DMS153 treated with DMSO at 0.1 percent for 48 hours (cell line): ENCODE measurements around the gene CACYBP.

Experiments
- DNase-seq: peaks from one replicate; lab custom pipeline; 2025; ENCODE audit not compliant: unreplicated experiment; lab: John Stamatoyannopoulos, UW

Gene CACYBP

DNA sequence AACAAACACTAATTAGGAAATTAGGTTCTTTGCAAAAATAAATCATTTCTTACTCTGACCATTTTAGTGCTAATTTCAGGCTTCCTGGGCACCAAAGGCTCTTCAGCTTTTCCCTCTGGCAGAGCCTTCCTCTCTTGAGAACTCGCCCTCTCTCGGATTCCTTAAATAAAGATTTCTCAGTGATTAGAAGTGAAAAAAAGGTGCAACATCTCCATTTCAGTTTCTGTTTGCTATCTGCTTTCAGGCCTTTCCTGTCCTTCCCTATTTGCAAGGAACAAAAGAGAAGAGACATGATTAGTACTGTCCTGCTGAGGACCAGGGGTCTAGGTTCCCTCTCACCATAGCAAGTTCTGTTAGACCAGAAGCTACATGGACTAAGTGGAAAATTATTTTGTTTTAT lies 27.8 kb upstream of the CACYBP start:
- no peak for DNase-seq

DNA sequence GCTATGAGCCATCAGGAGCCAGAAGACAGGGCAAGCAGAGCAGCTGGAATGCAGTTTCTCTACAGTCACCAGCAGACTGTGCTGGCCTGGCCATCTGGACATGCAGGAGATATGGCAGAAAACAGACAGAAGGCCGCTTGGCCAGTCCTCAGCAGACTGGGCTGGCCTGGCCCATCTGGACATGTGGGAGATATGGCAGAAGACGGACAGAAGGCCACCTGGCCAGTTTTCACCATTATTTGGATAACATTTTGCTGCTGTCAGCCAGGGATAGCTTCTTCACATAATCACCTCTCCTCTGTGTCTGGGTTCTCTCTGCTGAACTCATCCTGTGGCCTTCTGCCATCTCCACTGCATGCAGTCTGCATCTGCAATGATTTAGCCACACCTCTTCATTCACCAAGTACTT lies 25.0 kb upstream of the CACYBP start:
- DNase-seq: no peak

DNA sequence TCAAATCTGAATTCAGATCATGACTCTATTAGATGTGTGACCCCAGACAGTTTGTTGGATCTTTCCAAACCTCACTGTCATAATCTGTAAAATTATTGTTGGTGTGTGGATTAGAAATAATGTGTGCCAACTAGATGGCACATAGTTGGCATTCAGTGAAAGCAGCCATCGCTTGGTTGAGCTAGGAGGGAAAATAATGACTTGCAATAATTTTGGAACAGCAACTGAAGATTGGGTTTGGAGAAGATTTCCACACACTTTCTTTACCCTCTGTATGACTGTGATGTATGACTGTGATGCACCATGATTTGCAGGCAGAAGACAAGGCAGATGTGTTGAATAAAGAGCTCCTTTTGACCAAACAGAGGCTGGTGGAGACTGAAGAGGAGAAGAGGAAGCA lies 24.0 kb upstream of the CACYBP start:
- no peak for DNase-seq

DNA sequence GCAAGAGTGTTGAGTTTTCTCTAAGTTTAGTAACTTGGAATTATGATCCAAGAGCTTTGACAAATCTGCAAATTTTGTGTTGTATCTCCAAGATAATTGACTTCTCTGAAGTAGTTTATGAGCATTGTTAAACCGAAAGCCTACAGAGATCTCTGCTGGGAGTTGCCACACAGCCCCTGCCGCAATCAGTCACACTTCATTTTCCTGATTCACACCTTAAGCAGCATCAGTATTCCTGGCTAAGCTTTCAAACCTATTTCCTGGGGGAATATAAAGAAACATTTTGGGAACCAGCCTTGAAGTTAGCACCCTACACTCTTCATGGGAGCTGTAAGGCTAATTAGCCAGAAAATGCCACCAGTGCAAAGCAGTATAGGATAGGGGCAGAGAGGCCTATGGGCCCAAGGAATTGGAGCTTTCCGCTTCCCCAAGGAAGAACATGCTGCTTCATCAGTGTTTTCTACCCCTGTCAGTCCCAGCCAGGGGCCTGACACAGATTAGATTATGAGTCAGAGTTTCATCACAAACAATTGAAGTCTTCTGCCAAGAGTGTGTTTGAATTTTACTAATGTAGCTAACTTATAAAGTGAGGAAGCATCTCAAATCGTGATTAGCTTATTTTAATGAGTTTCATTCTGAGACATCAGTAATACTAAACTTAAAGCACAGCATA lies 23.2 kb upstream of the CACYBP start:
- DNase-seq: no peak

DNA sequence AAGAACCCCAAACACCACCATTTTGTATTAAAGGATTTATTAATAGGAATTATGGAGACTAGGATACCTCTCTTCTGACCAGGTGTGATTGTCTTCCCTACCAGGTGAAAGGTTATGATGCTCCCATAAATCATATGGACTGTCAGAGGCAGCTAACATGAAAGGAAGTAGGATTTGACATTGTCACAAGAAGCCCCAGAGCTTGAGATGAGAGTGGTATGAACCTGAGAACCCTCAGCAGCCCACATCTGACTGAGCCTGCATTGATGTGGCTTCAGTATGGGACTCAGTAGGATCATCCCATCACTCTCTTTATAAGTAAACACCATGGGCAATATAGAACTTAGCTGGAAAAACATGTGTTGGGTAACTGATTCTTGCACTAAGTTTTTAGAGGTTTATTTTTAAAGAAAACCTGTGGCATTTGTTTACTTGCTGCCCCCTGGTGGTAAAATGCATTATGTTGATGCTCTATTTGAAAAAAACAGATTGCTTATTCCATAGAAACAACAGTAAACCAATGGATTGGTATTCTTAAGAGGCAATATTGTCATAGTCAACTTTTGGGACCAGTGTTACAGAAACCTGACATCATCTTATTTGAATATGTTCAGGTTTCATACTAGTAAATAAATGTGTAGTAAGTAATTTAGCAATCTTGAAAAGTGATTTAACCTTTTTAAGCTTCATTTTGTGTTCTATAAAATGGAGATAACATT lies 16.6 kb upstream of the CACYBP start:
- peak; percentile 36 for DNase-seq

DNA sequence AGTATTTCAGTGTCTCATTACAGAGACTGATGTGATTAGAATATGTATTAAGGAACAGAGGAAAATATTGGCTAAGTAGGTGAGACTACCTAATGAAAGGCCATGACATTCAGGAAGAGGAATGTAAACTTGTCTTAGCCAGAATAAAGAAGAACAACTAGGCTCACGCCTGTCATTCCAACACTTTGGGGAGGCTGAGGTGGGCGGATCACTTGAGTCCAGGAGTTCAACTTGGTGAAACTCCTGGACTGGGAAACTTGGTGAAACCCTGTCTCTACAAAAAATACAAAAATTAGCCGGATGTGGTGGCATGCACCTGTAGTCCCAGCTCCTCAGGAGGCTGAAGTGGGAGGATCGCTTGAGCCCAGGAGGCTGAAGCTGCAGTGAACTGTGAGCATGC lies 14.8 kb upstream of the CACYBP start:
- DNase-seq: no peak

DNA sequence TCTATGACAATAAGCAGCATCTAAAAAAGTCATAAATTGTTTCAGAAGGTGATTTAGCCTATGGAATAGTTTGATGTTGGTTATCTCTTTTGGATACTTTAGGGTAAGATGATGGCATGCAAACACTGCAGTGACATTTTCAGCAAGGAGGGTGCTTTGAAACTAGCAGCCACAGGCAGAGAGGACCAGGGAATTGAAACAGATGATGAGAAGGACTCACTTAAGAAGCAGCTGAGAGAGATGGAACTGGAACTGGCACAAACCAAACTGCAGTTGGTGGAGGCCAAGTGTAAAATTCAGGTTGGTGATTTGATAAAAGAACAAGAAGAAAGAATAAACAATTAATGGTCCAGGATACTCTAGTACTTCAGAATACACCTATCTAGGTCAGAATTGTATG lies 11.2 kb upstream of the CACYBP start:
- DNase-seq: no peak

DNA sequence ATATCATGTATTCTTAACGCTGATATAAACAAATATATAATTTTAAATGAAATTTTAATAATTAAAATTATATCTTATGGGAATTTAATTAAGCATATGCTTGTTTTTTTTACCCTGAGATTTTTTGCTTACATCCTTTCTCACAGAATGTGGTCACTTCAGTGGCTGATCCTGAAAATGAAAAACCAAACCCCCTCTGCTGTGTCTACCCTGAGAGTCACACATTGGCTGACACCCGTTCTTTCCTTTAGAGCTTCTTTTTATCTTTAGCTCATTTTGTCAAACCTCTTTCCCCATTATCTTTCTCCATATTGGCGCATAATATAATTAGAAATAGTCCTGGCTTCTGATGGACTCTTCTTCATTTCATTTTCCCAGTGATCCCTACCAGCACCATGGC lies 10.8 kb upstream of the CACYBP start:
- DNase-seq: no peak

DNA sequence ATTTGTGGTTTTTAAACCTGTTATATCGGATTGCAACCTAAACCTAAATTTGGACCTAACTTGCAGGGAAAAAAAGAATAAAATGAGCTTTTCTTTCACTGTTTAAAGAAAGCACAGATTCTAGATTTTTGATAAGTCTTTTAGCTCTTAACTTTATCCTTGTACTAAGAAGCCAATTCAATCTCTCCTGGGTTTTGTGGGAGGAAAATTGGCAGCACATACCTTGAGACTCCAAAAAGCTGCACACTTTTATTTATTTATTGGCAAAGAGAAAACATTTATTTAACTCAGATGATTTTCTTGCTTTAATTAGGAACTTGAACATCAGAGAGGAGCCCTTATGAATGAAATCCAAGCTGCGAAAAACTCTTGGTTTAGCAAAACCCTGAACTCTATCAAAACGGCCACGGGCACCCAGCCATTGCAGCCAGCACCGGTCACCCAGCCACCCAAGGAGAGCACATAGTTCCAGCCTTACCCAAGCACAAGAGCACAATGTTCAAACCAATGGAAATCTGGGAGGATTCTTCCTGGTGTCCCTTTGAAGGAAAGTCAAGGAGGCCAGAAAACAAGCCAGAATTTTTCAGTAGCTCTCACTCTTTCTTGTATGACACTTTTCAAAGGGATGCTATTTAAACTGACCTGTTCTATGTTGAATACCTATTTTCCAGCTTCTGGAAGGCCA lies 10.1 kb upstream of the CACYBP start:
- DNase-seq: no peak

DNA sequence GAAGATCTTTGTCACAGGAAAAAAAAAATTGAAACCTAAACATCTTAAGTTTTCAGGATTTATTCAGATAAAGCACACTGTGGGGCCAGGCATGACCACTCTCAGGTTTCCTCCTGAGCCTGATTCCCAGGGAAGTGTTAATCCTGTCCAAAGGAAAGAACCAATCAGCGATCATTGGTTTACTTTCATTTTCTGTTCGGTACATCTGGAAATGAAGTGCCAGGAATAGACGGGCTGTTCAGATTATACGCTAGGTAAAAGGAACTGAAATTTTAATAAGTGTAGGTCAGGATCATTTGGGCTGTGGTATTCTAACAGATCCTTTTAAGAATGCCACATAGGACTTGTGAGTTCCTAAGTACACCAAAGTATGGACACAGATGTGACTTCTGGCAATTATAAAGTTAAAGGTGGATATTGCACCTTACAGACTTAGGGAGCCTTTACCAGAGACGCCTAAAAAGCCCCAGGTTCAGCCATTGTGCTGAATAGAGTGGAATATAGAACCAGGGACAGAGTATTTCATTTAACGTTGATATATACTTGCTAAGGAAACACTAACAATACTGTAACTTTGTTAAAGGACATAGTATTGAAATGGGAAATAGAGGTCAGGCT lies 9.3 kb upstream of the CACYBP start:
- peak; percentile 34 for DNase-seq

DNA sequence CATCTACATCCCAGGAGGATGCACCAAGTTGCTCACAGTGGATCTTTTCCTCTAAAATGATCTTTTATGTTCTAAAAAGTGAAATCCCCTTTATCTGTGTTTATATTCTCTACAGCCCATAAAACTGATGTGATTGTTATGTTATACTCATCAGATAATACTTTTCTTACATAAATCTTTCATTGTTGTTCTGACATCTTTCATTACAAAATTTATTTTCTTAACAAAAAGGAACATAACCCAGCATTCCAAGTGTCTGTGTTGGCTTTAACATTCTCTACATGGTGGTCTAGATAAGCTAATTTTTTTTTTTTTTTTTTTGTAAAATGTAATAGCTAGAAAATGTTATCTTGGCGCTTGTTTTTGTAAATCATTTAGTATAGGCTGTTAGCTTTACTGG lies 8.3 kb upstream of the CACYBP start:
- no peak for DNase-seq

DNA sequence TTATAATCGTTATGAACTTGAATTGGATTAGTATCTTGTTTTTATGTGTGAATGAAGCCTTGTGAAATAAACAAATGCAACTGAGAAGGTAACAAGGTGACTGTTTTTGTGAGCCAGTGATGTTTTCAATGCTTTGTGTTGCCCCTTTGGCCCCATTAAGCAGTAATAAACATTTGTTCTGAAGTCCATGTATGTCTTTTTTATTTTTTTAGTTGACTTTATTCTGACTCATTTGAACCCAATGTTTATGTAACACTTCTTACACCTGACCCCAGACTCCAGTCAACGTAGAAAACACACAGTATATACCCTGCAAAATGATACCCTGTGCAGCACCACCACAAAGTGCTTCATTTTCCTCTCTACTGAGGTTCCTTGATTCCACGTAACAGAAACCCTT lies 4.6 kb upstream of the CACYBP start:
- no peak for DNase-seq

DNA sequence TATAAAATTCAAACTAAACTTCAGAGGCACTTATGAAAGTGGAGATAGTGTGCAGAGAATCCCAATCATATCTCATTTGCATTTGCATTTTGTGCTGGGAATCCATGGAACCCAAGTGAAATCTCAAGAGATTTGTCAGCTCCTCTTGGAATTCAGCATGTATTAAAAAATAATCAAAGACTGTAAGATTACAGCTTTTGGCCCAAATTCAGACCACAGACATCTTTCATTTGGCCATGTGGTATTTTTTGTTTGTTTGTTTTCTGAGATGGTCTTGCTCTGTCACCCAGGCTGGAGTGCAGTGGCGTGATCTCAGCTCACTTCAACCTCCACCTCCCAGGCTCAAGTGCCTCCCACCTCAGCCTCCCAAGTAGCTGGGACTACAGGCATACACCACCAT lies 3.8 kb upstream of the CACYBP start:
- no peak for DNase-seq

DNA sequence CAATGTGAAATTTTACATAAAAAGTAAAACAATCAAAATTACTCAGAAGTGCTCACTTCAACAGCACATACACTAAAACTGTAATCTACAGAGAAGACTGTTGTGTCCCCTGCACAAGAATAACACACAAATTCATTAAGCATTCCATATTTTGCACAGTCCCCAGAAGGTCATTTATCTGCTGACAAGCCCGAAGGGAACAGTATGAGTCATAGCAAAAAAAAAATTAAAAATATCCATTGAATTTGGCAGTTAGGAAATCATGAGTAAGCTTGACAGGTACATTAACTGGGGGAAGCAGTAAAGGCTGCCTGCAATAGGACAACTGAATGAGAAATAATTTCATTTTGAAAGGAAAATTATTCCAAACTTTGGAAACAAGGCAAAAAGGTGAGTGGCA lies 3.3 kb upstream of the CACYBP start:
- no peak for DNase-seq

DNA sequence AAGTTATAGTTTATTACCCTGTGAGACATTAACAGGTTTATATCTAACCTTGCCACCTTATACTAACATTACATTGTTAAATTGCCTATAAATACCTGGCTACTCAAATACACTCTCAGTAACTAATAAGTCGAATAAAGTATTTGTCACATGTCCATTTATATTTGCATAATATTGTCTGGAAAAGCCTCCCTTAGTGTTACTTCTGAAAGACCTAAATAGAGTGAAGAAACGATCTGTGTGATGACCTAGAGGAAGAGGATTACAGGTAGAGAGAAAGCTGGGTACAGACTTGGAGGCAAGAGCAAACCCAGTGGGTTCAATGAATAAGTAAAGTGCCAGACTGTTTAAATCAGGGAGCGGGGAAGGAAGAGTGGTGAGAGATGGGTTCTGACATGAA lies 2.7 kb upstream of the CACYBP start:
- no peak for DNase-seq

DNA sequence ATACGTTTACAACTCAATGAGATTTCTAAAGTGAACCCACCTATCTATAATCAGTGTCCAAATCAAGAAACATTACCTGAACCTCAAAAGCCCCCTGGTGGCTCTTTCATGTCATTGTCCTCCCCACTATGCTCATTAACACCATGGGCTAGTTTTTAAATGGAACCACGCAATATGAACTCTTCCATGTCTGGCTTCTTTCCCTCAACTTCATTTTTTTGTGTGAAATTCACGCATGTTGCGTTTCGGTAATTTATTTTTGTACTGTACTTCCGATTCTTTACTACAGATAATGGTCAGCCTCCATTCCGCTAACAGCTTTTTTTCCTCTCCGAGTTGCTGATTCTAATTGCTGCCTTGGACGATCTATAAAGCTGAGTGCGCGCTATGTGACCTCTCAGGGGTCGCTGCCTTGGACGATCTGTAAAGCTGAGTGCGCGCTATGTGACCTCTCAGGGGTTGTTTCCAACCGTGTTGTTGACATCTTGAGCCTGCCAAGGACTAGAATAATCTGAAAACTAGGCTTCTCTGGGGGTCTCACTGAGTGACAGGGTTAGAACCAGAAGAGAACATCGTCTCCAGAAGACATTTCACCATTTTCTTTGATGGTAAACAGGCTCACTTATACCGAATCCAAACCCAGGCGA lies 1.1 kb upstream of the CACYBP start:
- peak; percentile 94 for DNase-seq

DNA sequence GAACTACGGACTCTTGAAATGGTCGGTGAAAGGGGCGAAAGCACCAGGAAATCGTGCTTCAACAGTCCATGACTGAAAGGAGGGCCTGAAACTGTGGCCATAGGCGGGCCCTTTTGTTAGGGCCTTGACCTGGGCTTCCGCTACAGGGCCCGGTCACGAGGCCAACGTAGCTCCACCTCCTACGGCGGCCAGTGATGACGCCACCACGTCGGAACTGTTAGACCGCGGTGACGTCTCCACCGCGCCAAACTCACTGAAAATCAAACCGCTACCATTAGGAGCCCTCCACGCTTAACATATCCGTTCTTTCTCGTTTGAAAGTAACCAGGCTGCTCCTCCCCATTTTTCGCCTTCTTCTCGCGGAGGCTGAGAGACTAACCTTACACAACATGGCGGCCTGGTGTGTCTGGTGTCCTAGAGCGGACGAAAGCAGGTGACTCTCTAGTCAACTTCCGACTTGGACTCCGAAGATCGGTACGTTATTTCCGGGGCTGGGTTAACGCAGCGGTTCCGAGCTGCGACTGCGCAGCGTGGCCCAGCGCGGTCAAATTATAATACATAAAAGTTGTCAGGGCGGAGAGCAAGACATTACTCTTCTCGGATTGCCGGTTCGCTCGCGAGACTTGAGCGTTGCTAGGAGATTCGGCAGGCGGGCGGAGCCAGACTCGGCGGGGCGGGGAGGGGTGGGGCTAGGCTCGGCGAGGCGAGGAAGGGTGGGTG lies 371 bp upstream of the CACYBP start:
- DNase-seq: peak; percentile 100

DNA sequence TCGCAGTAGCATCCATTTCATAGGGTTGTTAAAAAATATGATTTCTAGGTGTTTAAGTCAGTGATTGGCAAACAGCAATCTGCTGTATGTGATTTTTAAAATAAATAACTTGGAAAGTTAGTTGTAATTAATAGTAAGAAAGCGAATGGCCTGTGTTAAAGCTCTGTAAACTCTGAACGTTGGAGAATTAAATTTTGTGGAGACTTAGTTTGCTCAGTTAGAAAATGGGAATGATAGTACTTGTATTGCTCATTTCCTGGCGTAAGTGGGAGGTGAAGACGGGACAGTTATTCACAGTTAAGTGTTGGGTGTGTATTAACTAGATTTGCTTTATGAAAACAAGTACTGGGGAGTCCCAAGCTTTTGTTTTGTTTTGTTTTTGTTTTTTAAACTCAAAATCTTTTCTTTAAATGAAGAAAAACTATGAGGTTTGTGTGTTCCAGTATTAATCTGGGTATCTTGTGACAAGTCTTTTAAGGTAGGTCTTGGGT lies 995 bp downstream of the CACYBP start:
- no peak for DNase-seq

DNA sequence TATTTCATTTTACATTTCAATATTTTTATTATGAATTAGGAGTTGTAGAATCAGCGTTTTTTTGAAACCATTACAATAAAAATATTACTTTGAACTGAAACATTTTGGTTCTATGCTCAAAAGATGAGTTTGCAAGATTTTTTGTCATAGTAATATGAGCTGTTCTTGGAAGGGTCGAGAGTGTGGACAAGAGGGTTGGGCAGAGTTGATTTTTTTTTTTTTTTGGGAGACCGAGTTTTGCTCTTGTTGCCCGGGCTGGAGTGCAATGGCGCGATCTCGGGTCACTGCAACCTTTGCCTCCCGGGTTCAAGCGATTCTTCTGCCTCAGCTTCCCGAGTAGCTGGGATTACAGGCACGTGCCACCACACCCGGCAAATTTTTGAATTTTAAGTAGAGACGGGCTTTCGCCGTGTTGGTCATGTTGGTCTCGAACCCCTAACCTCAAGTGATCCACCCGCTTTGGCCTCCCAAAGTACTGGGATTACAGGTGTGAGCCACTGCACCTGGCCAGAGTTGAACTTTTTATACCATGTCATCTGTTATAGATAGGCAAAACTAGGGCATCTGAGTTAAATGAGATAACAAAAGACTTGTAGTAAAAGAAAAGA lies 3.3 kb downstream of the CACYBP start:
- no peak for DNase-seq

DNA sequence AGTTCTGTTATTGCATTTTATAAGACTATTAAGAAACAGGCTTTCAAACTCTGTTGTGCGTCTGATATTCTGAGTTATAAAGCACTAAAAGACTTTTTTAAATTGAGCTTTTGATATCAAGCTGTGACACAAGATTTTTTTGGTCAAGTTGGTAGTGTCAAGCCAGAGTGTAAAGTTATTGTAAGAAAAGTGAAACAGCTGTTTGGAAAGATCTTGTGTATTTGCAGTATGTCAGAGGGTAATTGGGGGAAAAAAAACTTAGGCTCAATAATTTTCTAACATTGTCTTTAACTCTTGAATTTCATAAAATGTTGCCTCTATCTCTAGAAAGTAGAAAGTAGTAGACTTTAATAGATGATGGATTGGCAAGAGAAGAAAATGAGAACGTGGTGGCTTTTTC lies 3.8 kb downstream of the CACYBP start:
- no peak for DNase-seq
